HG02981 (cell line): ENCODE measurements around the gene MMP25.

Experiments used
- ATAC-seq: cut with Tn5 transposase; IDR thresholded peaks from one replicate; pipeline ENCODE4 v1.9.1; 2021; ENCODE audit warnings: mild to moderate bottlenecking, moderate library complexity; ENCODE audit not compliant: unreplicated experiment

The MMP25 gene

GRCh38 chr16:3089717-3090592 lies 43.6 kb downstream of the MMP25 start:
- no peak for ATAC-seq

DNA sequence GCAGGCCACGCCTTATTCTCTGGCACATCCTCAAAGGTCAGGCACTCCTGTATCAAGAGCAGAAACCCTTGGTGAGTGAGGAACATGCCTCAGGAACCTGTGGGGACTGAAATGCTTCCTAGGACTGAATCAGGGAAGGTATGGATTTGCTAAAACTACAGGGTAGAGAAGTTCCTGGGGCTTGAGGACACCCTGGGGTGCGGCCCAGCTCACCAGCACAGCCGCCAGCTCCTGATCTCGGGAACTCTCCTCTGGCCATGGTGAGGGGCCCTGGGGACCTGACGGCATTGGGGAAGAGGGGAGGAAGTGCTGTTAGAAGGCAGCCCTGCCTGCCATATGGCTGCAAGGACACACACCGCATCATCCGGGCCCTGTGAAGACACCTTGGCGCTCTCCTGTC lies 45.2 kb downstream of the MMP25 start:
- ATAC-seq, result no peak

DNA sequence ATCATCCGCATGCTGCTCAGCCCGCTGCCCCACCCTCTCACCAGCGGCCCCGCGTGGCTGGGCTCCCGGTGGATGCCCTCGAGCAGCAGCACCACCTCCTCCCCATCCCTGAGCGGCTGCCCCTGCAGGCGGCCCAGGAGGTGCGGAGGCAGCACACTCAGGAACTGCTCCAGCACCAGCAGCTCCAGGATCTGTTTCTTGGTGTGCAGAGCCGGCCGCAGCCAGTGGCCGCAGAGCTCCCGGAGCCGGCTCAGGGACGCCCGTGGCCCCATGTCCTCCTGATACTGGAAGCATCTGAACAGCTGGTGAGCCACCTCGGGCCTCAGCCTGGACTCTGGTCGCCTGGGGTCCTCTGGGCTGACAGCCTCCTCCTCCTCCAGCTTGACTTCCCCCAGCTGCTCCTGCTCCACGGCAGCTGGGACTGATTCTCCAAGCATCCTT lies 46.2 kb downstream of the MMP25 start:
- ATAC-seq, result no peak

DNA sequence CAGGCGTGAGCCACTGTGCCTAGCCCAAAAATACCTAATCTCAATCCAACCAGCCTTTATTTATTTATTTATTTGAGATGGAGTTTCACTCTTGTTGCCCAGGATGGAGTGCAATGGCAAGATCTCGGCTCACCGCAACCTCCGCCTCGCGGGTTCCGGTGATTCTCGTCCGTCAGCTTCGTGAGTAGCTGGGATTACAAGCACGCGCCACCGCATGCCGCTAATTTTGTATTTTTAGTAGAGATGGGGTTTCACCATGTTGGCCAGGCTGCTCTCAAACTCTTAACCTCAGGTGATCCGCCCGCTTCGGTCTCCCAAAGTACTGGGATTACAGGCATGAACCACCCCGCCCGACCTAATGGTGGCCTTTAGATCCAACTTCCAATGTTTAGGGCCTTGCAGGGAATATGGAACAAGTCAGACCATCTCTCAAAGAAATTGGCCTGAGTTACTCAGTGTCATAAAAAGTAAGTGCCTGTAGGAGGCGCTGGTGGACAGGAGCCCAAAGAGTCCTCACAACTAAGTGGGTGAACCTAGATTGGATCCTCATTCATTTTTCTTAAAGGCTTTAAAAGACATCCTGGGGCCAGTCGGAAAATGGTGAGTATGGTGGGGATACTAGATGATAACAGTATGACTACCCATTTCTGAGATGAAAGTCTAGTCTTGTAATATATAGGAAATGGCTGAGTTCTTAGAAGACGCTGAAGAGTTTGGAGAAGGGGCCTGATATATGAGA lies 48.1 kb downstream of the MMP25 start:
- ATAC-seq, result no peak

- peak; percentile 69 for ATAC-seq
These were observed 49.5 kb downstream of the MMP25 start for GRCh38 chr16:3095869-3096268.

DNA sequence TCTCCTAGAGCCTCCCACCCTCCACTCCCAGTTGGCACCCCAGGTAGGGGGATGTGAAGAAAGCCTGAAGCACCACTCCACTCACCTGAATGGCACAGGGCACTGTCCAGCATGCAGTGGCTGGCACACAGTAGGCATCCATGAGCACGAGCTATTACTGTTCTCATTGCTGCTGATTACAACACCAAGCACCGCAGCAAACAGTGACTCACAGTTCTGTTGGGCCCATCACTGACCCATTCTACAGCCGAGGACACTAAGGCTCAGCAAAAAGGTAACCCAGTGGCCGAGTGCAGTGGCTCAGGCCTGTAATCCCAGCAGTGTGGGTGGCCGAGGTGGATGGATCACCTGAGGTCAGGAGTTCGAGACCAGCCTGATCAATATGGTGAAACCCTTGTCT lies 50.0 kb downstream of the MMP25 start:
- ATAC-seq, result no peak

GRCh38 chr16:3097266-3097665 lies 50.9 kb downstream of the MMP25 start:
- ATAC-seq, result no peak

DNA sequence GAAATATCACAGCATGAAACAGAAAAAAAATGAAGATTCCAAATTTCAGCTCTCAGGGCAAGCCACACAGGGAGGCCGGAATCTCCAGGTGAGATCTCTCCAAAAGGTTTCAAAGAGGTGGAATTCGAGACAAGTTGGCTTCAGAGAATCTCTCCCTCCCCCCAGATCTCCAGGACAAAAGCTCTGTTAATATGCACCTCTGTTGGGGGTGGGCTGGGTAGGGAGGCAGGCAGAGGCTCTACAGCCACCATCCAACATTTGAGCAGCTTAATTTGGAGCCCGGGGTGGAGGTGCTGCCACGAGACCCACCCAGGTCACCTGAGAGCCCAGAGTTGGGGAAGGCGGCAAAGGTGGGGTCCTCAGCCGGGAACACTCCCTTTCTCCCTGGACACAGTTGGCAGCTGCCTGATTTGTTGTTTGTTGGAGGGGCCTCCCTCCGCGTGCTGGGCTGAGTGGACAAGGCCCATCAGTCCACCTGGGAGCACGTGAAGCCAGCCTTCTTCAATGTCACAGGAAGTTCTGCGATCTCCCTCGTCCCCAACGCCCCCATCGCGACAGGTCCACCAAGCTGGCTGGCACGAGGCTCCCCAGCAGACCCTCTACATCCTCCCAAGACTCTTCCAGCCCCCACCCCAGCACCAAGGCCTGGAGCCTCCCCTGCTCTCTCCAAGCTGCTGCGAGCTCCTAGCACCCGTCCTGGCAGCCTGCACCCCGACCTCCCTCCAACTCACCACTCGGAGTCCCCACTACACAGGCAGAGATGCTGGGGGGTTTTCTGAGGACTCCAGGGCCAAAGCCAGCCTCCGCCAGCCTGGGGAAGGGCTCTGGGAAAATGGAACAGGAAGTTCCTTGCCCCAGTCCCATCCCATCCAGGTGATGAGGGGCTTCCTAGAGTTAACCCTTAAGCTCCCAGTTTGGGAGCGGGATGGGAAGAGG lies 52.4 kb downstream of the MMP25 start, which contains the start of gene ZSCAN10:
Gene ZSCAN10, minus strand, starts transcription at position 836 of the 936 bp plus-strand sequence. CDS start 6,357 bp downstream, outside the sequence.
- ATAC-seq, result no peak

- ATAC-seq, result no peak
These were observed 53.0 kb downstream of the MMP25 start for GRCh38 chr16:3099395-3099731.

DNA sequence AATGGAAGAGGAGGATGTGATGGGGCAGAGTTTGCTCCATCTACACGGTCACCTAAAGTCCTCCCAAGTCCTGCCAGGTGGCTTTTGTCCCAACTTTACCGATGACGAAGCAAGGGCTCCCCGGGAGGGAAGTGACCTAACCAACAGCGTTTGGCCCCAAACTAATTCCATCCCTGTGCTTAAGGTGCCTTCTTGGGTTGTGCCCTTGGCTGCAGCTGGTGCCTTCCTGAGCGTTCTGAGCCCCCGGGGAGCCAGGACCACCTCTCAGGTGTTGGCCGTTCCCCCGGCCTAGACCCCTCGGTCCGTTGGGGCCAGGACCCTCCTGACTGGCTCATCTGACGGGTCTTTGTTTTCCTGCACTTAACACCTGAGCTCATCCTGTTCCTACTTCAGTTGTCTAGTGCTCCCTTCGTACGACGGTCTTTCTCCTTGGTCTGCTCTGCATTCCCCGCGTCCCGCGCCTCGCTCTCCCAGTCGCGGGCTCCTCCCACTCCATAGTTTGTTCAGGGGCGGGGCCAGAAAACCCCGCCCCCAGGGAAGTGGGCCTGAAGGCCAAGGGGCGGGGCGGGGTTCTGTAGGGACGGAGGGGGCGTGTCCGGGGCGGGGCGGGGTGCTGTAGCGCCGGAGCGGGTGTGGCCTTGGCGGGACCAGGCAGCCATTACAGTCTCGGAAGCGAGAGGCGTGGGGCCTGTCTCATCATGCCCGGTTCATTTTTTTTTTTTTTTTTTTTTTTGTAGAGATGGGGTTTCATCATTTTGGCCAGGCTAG lies 53.6 kb downstream of the MMP25 start:
- ATAC-seq, result no peak

DNA sequence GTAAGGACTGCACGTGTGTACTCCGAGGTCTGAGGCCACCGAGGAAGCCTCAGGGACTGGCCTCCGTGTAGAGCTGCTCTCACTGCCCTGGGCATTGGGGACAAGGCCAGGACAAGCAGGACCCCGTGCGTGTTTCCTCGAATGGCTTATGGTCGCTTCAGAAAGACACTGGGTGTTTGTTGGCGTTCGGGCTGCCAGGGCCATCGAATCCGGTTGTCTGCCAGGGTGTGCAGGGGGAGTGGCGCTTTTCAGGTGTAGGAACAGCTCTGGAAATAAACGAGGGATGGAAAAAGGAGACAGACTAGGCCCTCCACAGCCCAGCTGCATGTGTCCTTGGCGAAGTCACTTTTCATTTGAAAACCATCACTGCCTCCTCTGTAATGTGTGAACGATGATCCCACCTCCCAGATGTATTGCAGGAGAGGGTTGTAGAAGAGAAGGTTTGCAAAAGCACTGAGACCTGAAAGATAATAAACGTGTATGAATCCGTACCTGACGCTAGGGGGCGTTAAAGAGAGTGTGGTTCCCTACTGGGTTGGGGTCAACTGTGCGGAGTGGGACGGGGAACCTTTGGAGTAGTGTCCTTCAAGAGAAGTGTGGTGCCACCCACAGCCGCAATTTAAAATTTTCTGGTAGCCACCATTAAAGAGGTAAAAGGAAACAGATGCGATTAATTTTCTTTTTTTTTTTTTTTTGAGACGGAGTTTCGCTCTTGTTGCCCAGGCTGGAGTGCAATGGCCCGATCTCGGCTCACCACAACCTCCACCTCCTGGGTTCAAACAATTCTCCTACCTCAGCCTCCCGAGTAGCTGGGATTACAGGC lies 54.9 kb downstream of the MMP25 start:
- ATAC-seq, result no peak

GRCh38 chr16:3101841-3102470 lies 55.6 kb downstream of the MMP25 start:
- no peak for ATAC-seq

DNA sequence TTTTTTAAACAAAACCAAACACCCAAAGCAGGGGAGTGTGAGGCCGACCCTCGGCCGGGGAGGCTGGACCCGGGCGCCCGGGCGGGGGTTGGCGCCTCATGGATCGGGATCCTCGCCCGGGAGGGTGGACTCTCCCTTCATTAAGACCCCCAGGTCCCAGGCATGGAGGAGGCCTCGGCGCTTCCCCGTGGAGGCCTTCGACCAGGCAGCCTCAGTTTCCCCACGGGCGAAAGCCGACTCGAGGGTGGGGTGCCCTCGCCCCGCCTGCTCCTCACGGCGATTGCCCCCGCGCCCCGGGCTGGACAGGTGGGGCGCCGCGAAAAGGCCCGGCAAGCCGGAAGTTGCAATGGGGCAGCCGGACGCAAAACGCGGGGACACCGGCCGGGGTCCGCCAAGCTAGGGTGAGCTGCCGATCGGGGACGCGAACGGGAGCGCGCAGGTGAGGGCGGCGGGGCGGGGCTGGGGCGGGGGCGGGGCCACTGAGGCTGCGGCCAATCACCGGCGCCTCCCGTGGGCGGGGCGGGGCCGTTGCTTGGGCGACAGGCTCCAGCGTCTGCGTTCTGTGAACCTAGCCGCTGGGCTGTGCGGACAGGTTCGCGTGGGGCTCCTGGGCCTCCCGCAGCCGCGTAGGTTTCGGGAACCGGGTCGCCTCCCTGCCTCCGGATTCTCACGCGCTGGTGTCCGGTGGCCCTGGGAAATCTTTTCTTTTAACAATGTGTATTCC lies 60.0 kb downstream of the MMP25 start:
- ATAC-seq, result peak; percentile 79
